WTC11 (cell line): Measurements from ENCODE around the gene SRPRB.

Experiments
- AFF4 ChIP-seq: sonication (generic); formaldehyde crosslinking; IDR thresholded peaks from 2 replicates; pipeline ENCODE4 v1.8.1; 2023; ENCODE audit warnings: mild to moderate bottlenecking, missing genetic modification reagents, borderline replicate concordance
- ATF2 ChIP-seq: sonication (generic); formaldehyde crosslinking; IDR thresholded peaks from 2 replicates; pipeline ENCODE4 v1.8.1; 2022; ENCODE audit warnings: low read depth, missing genetic modification reagents, borderline replicate concordance
- CDX4 ChIP-seq: fragments of 250-450 bp; sonication (Bioruptor Pico); IDR thresholded peaks from 2 replicates; pipeline ENCODE4 v1.9.0; 2021; ENCODE audit warnings: moderate library complexity, mild to moderate bottlenecking, inconsistent platforms, borderline replicate concordance
- CREB1 ChIP-seq: sonication (generic); formaldehyde crosslinking; IDR thresholded peaks from 2 replicates; pipeline ENCODE4 v1.8.0; 2023; ENCODE audit warnings: mild to moderate bottlenecking, missing genetic modification reagents
- CTCF ChIP-seq: fragments of 200-600 bp; IDR thresholded peaks from 2 replicates; pipeline ENCODE4 v1.8.0; 2022; ENCODE audit warnings: antibody characterized with exemption
- FOXK1 ChIP-seq: sonication (generic); formaldehyde crosslinking; IDR thresholded peaks from 2 replicates; pipeline ENCODE4 v1.8.0; 2022; ENCODE audit warnings: mild to moderate bottlenecking, moderate library complexity, missing genetic modification reagents
- IRF2 ChIP-seq: sonication (generic); formaldehyde crosslinking; IDR thresholded peaks from 2 replicates; pipeline ENCODE4 v1.8.0; 2022; ENCODE audit warnings: low read depth, missing genetic modification reagents, borderline replicate concordance
- TP53 ChIP-seq: sonication (generic); formaldehyde crosslinking; IDR thresholded peaks from 2 replicates; pipeline ENCODE4 v1.8.1; 2023; ENCODE audit warnings: mild to moderate bottlenecking, missing genetic modification reagents

GRCh38 chr3:133833880-133834620, 28.4 kb downstream of the SRPRB start:
- no peak for TF ChIP-seq TP53 (CRISPR knock-in tag)
- TF ChIP-seq IRF2 (CRISPR knock-in tag), result no peak
- TF ChIP-seq CDX4 (CRISPR knock-in tag), result no peak
- no peak for TF ChIP-seq AFF4 (CRISPR knock-in tag)
- TF ChIP-seq FOXK1 (CRISPR knock-in tag), result no peak
- no peak for TF ChIP-seq CREB1
- no peak for TF ChIP-seq CTCF
- no peak for TF ChIP-seq ATF2
